Activated CD8-positive, alpha-beta memory T cell treated with anti-CD3 and anti-CD28 coated beads, Interleukin-2, amount 50 U/mL, for 1 hour (primary cell): Measurements from ENCODE around the gene LHX1.

Experiments
- DNase-seq: peaks from one replicate; pipeline ENCODE4 v3.0.0-alpha.2; 2020; ENCODE audit errors: extremely low read depth

Gene LHX1

DNA sequence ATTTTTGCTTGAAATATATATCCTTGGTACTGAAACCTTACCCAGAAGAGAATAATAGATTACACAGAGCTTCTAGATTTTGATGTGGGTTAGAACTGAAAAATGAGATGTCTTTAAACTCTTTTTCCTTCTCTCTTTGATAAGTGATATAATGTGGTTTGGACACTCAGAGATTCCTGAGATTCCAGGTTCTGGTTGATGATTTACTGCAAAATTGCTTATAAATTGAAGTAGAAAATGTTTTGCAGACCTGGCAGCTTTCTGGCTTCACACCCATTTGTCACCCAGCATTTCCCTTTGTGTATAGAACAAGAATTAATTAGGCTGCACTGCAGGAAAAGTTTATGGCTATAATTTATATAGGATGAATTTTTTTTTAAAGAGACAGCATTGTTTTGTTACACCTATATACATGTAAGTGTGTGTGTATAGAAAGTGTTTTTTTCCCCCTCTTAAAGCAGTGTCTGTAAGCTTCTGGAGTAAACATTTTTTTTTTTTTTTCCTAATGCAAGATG is 35.0 kb downstream of the LHX1 start:
- no peak for DNase-seq

DNA sequence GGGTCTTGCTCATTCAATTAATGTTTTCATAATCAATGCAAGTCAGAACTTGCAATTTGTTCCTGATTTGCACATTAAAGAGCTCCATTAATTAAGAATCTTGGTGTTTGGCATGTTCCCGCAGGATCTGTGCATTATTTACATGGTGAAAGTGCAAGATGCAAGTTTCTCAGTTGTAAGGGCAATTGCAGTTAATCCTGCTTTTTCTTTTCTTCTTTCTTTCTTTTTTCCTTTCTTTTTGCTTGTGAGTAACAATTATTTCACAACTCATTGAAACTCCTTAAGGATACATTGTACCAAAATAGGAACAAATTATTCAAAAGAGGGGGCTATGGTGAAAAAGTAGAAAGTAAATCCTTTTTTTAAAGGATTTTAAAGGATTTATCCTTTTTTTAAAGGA is 35.6 kb downstream of the LHX1 start:
- no peak for DNase-seq

DNA sequence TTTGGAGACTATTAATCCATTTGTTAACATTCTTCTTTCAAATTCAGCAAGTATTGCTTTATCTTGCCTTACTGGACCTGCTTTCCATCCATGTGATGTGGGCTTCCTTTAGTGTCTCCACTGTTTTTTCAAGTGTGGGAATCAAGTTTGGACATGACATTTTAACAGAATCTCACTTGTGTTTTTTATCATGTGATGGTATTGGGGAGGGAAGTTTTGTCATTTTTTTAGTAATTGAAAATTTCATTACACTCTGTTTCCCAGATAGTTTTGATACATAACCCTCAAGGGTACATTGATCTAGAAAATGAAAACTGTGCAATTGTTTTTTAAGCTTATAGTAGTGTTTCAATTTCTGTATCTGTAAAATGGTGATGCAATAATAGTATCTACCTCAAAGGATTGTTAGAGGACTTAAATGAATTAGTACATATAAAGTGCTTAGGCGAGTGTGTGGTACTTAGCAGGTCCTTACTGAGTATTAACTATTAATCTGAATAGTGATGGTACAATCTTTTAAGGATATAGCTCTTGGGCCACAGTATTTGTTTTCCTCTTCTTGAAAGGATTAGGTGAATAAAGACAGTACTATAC is 38.7 kb downstream of the LHX1 start:
- no peak for DNase-seq

DNA sequence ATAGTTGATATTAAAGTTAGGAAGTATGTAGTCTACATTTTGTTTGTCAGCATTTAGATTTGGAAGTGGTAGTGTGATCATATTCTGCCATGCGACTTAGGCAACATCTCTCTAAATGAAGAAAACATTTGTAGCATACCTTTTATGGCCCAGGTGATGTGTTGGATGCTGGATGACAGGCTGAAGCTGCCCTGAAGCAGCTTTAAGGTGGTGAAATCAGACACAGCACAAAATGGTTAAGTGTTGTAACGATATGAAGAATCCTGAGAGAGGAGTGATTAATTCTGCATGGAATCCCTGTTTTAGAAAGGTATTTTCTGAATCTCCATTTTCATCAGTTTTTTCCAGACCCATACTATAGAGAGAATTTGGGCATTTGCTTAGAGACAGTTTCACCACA is 39.8 kb downstream of the LHX1 start:
- no peak for DNase-seq

DNA sequence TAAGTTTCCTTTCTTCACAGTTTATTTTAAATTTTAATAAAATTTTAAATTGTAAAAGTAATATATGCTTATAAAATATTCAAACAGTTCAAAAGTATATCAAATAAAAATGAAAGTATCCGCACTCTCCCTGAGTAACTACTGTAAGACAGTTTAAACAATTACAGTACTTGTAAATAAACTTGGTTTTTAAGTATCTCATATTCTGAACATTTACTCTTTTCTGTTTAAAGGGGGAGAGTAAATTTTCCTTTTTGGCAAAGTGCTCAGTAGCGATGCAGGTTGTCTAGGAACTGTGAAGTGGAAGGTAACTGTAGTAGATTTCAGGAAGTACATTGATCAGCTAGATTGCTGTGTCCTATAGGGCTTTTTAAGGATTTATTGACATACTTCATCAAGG is 40.3 kb downstream of the LHX1 start:
- no peak for DNase-seq

DNA sequence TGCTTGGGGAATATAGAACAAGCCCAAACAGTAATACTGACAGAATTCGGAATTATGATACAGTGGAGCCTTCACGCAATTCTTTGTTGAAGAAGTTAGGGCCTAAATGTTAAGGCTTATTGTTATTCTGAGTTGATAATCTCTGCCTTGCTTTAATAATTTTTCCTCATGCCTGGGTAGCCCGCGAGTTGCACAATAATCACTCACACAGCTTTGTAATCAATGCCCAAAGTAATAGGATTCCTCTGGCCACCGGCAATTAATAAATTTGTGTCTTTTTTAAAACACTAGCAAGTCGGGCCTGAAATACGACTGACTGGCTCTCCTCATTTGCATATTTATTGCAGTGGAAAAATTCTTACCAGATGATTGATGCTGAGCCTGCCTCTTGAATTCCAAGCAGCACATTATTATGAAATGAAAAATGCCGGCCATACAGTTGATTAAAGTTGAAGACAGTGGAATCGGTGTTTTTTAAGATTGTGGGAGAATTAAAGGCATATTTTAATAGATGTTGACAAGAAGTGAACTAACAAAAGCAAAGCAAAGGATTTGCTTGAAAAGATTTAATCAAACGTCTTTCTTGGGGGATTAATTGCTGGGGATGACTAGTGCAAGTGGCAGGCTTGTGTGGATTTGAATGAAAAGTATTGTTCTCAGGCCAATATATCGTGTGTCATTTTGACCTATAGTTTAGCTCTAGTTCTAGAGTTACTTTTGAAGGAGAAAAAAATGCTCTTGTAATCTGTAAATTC is 41.7 kb downstream of the LHX1 start:
- no peak for DNase-seq

DNA sequence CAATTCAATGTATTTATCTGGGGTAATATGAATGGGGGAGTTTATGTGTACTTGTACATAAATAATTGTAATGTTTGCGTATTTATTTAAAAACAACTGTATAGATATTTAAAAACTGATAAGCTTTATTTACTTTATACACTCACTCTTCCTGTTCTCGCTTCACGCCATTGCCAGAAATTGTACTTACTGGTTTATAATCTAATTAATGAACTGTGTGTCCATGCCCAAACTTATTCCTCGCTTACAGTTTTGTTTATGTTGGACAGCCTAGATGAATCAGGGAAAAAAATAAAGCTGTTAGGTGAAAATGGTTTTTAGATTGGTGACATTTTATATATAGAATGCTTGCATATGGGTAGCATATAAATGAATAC is 42.3 kb downstream of the LHX1 start:
- DNase-seq, result no peak

DNA sequence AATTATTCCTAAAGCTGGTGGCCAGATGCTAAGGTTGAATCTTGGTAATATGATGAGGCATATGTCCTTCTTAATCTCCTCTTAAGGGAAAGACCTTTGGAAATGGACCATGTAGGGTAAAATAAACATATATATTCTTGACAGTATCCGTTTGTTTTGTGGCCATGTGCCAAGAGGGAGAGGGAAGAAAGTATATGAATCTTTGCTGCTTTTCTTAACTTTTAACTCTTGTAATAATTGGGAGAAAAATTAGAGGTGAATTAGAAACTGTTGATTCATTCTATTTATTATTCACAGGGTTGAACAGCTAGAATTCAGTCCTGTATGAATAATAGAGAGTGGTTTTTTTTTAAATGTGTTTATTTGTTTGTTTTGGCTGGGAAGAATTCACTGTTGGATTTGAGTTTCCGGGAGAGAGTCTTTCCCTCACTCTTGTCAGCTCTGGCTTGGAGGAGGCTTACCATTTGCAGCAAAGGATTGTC is 43.0 kb downstream of the LHX1 start:
- no peak for DNase-seq

DNA sequence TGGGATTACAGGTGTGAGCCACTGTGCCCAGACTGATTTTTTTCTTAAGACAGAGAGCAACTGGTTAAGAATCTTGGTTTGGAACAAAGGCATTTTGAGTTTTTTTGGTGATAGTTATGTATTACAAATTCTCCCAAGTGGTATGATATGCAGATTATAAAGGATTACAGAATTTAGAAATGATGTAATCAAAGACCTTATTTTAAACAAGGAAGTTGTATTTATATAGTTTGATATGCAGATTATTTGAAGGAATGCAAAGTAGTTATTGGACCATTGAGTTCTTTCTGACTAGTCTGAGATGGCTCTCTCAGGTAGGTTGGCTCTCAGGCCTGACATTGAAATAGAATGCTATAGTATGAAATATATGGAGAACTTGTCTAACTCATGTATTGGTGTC is 46.3 kb downstream of the LHX1 start:
- DNase-seq, result no peak

DNA sequence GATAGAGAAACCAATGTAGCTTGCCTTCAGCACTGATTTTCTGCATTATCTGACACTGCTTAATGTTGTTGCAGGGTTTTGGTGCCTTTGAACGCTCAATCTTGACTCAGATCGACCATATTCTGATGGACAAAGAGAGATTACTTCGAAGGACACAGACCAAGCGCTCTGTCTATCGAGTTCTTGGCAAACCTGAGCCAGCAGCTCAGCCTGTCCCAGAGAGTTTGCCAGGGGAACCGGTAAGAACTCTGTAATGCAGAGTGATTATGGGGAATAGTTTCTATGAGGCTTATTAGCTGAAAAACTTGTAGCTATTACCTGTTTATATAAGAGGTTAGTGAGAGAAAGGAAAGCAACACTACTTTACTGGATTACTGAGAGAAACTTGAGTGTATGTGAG is 51.9 kb downstream of the LHX1 start:
- no peak for DNase-seq

DNA sequence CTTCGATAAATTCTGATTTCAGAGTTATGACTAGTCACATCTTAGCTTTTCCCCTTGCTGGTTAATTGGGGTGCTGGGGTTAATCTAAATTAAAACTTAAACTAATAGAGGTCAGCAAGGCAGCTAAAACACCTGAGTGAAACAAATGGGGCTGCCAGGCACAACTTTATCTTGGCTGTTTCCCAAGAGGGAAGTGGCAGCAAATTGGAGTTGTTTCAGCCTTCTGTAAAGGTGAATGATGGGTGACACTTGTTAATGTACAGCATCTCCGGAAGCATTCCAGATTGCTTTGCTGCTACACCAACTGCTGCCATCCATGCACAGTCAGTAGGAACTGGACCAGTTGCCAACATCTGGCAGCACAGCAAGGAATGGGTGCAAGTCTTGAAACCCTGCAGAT is 55.4 kb downstream of the LHX1 start:
- no peak for DNase-seq

DNA sequence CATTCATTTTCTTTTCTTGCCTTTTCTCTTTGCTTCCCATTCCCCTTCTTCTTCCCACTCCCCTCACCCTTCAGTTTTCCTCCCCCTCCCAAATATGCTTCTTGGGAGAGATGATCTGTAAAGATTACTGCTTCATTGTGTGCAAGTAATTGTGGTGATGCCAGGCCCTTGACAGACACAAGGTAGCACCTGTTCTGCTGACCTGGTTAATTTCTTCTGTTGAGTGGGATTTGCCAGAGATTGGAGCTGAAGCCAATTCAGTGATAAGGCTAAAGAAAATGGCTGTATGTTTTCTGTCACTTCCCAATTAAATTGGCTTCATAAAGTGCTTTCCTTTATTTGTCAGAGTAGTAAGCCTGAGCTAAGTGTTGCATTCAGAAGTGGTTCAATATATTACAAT is 56.0 kb downstream of the LHX1 start:
- no peak for DNase-seq
